NCI-H2196 (cell line): ENCODE results near the gene PDZD7.
"Not testable (repeated sequence)": the region's sequence is repeated elsewhere in the genome, so short reads cannot be mapped to it uniquely, and the experiment has no call there.

Experiments
- DNase-seq: peaks from one replicate; lab custom pipeline; 2025; ENCODE audit not compliant: unreplicated experiment; lab: John Stamatoyannopoulos, UW

The PDZD7 gene

DNA sequence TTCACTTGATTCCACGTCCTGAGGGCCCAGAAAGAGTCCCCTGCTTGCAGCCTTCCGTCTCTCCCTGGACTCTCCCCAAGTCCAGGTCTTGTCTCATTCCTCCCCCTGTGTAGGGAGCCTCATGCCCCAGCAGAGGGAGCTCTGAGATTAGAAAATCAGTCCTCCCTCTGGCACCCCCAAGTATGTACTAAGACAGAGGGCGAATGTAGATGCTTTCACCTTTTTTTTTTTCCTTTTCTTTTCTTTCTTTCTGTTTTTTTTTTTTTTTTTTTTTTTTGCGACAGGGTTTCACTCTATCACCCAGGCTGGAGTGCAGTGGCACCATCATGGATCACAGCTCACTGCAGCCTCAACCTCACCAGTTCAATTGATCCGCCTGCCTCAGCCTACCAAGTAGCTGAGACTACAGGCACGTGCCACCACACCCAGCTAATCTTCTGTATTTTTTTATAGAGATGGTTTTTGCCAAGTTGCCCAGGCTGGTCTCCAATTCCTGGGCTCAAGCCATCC lies 10.4 kb upstream of the PDZD7 start:
- DNase-seq: peak; percentile 52

DNA sequence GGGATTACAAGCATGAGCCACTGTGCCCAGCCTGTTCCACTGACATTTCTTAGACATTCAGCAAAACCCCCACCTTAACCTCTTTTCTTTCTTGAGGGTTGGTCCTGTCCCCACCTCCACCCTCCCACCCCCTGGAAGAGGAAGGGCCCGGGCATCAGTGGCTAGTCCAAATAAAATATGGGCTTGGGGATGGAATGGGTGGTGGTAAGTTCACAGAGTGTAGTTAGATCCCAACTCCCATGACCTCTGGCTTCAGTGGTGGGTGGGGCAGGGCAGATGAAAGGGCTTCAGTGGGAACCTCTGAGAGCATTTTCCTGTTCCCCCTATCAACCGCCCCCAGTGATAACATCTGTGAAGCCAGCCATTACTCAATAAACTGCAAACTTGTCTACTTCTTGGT lies 9.9 kb upstream of the PDZD7 start:
- no peak for DNase-seq

DNA sequence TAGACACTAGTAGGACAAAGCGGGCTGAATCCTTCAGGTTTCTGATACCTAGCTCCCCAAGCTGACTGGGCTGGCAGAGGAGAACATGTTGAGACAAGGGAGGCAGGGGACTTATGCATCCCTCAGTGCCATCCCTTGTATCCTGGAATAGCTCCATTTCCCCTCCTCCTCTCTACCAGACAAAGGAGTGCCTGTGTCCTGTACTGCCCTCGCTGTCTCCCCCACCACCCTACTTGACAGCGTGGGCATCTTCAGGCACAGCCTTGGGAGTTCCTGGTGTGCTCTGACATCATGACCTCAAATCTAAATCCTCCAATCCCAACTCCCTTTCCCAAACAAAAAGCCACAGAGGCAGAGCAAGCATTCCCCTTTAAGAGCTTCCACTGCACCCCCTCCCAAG lies 9.1 kb upstream of the PDZD7 start:
- no peak for DNase-seq

DNA sequence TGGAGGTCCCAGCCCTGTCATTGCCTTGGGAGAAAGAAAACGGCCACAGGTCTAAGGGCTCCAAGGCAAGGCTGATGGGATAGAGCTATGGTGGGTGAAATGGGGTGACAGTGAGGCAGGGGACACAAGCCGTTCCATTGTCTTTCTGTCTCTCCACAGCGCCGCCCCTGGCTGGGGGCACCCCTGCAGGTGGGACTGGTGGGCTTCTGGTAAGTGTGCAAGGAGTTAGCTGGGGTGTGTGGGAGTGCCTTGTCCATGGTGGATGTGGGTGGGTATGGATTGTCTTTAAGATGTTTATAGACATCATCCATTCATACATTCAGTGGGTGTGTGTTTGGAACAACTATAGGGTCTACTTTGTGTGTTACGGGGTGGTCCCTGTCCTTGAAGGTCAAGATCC lies 7.6 kb upstream of the PDZD7 start:
- no peak for DNase-seq

DNA sequence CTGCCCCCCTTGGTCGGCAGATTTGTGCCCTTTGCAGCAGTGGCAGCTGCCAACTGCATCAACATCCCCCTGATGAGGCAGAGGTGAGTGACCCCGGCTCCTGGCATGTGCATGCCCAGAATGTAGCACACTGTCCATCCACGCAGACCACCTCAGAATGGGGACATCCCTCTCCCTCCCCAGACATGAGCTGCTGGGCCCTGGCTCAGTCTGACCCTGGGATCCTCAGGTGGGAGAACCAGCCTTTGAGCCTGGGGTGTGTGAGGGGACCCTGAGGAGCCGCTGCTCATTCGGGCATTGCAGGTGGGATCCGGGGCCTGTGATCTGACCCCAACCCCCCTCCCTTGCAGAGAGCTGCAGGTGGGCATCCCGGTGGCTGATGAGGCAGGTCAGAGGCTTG lies 5.8 kb upstream of the PDZD7 start:
- DNase-seq: no peak

DNA sequence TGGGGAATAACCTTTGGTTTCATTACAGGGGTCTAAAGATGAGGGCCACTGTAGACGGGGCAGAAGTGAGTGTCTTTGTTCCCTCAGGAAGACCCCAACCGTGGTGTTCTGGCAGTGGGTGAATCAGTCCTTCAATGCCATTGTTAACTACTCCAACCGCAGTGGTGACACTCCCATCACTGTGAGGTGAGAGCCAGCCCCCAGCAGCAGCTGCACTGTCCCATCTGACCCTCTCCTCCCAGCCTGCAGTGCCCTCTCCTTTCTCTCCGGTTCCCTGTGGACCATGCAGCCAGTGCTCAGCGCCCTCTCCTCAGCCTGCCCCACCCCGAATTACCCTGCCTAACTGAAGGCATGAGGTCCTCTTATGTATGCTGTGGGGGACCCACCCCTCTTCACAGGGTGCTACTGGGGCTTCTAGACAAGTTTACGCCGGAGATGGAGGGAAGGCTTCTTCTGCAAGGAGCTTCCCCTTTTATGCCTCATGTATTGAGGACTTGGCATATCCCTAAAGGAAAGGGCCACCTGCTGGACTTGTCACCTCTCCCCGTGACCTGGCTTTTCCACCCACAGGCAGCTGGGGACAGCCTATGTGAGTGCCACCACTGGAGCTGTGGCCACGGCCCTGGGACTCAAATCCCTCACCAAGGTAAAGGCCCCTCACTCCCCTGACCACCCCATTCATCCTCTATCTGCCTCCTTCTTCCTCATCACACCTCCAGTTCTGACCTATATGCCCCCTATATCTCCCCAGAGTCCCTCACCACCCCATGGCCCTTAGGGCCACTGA lies 5.2 kb upstream of the PDZD7 start:
- DNase-seq: no peak

DNA sequence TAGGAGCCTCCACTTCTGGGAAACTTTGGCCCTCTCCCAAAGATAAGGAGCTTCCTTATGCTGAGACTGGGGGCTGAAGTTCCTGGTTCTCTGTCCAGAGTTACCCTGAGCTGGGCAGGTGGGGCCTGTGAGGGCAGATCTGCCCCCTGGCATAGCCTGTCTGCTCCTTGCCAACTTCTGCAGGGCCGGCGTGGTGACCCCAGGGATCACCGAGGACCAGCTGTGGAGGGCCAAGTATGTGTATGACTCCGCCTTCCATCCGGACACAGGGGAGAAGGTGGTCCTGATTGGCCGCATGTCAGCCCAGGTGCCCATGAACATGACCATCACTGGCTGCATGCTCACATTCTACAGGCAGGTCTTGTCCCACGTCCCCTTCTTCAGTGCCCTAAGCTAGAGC lies 4.4 kb upstream of the PDZD7 start:
- DNase-seq: no peak

DNA sequence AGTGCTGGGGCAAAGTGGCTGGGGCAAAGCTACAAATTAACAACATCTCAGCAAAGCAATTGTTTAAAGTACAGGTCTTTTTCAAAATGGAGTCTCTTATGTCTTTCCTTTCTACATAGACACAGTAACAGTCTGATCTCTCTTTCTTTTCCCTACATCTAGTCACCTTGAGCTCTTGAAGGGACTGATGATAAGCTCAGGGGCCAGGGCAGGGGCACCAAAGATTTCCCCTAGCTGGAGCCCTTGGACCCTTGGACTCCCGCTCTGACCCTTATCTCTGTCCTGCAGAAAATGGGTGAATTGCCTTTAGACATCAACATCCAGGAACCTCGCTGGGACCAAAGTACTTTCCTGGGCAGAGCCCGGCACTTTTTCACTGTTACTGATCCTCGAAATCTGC lies 3.5 kb upstream of the PDZD7 start:
- not testable (repeated sequence) for DNase-seq

DNA sequence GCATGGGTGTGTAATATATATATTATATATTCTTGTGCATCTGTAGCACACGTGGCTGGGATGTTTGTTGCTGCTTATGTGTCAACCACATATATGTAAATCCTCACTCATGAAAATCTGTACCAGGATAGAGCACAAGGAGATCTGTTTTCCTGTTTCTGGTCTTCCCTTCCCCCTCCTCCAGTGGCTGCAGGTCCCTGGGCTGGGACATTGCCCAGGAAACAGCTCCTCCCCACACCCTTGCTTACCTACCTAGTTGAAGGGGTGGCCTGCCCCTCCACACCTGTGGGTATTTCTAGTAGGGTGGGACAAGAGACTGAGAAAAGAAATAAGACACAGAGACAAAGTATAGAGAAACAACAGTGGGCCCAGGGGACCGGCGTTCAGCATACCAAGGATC lies 2.3 kb upstream of the PDZD7 start:
- no peak for DNase-seq

DNA sequence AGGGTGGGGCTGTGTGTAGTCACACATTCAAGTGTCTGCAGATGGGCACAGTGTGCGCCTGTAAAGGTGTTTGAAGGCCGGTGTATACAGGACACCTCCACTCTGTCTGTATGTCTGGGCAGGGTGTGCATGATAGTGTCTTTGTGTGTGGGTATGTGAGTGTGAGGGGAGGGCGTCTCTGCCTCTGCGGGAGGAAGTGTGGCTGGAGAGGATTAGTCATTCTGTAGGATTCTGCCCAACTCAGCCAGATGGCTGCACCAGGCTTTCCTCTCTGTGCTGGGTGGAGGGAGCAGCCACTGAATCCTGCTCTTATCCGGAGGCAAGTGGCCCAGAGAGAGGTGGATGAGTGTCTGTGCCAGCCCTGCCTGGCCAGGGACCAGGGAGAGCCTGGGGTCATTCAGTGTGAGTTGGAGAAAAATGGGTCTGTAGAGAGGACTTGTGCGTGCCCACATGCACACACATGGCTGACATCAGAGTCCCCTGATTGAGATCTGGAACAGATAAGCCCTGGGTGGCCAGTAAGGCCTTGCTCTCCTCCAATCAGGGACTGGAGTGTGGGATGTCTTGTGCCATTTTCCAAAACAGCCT lies 1.8 kb upstream of the PDZD7 start:
- peak; percentile 37 for DNase-seq

DNA sequence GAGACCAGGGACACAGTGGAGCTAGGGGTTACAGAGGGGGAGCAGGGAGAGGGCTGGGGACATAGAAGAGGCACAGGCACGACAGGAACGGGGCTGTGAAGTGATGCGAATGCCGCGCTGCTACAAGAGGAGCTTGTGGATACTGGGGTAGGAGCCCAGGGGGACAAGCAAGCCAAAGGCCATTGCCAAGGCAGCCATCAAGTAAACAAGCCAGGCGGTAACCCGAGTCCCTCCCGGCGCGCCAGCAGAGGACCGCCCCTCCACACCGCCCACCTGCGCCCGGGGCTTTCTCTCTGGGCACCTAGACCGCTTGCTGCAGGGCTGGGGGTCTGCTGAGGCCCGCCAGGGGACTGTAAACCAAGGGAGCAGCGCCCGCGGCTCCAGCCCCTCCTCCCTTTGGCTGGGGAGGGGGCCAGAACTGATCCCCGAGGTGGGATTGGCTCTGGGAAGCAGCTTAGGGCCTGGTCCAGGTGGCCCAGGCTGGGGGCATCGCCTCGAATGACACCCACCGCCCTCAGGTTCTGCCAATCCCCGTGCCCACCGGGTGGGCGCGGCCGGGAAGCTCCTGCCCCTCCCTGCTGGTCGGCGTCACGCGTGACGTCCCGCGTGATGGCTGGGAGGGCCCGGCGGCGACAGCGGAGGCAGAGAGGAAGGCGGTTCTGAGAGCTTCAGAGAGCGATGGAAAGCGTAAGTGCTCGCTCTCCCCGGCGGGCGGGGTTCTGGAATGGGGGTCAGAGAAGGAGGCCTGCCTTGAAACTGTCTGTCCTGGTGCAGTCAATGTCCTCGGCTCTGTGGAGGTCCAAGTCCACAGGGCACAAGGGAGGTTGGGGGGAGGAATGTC lies 1.1 kb upstream of the PDZD7 start:
- DNase-seq: no peak

DNA sequence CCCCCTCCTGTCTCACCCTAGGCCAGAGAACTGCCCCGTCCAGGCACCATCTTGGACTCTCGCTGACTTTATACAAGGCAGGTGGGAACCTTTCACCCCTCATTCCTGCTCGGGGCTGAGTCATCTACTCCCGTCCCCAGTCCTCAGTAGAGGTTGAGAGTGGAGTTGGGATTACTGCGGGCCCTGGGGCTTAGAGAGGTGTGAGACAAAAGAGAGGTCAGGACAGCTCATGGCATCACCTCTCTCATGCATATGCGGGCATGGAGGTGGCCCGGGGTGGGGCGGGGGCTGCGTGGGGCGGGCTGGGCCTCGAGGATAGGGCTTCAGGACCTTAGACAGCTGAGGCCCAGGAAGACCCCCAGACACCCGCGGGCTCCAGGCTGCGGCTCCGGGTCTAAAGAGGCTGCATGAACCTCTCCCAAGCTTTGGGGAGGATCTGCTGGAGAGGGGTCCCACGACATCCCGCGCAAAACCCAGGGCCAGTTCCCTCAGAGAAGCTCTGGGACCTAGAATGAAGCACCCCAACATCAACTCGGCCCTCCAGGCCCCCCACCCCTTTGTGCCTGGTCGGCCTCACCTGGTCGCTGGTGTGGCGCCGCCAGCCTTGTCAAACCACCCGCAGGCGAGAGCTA lies 317 bp downstream of the PDZD7 start:
- DNase-seq: no peak

DNA sequence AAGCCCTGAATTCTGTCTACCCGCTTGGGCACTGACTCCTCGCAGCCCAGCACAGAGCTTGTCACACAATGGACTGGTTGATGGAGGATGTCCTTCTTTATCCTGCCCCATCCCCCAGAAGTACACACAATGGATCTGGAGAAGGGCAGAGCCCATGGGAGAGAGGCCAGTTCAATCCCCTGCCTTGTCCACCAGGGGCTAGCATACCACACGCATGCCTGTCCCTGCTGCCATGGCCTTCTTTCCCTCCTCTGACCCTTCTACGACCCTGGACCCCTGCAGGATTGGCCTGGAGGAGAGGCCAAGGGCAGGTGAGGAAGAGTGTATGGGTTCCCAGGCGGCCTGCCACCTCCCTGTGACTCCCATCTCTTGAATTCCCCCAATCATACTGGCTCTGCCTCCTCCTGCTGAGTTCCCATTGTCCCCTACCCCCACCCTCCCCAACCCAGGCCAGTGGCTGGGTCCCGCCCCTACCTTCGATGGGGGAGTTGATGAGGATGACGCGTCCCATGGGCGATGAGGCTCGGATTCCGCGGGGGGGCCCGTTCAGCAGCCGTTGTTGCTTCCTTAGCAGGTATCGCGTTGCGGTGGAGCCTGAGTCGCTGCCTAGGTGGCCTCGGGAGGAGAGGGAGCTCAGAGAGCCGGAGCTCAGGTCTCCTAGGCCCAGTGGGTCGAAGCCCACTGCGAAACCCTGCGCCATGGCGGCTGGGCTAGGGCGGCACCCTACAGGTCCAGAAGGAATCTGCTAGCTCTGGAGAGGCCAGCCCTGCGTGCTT lies 1.2 kb downstream of the PDZD7 start:
- DNase-seq: no peak

DNA sequence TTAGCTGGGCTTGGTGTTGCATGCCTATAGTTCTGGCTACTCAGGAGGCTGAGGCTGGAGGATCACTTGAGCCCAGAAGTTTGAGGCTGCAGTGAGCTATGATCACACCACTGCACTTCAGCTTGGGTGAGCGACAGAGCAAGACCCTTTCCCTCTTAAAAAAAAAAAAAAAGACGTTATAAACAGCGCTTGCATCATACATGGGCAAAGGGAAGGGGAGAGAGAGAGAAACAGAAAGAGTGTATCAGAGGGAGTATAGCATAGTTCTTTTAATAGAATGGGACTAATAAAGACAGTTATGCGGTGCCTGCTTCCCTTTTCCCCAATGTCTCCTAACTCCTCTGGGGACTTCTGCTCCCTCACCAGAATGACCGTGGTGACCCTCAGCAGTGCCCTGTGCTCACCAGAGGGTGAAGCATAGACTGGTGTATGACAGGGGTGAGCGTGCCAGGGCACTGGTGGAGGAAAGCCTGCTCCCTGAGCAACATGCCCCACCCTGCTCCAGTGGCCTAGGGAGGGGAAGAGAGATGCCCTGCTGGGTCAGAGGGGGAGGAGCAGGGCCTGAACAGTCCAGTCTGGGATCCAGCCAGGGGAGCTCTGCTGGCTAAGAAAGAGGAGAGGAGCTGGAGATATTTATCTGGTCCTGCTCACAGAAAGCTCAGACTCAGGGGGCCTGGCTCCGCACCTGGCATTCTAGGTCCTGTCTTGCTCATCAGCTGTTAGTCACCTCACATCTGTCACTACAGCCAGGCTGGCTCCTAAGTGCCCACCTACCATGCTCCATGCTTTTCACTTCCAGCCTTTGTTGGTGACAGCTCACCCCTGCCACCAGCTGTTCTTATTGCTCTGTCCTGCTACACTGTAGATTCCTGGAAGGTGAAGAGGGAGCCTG lies 2.2 kb downstream of the PDZD7 start:
- DNase-seq: no peak

DNA sequence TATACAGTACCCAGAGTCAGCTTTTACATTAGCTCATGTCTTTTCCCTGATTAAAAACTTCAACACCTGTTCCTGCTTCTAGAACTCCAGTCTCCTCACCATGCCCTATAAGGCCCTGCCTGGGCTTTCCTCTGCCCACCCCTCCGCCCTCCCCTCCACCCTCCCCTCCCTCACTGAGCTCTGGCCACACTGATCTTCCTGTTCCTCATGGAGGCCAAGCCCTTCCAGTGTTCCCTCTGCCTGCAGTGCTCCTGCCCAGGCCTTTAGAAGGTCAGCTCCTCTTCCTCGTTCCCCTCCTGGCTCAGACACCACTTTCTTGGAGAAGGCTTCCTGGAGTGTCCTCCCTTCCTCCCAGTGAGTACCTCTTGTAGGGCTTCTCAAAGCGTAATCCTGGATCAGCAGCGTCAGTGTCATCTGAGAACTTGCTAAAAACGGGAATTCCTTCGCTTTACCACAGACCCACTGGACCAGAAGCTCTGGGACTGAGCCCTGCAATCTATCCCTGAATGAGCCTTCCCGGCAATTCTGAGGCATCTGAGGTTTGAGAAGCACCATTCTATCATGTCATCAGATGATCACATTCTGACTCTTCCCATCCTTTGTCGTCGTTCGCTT lies 3.7 kb downstream of the PDZD7 start:
- DNase-seq: no peak

DNA sequence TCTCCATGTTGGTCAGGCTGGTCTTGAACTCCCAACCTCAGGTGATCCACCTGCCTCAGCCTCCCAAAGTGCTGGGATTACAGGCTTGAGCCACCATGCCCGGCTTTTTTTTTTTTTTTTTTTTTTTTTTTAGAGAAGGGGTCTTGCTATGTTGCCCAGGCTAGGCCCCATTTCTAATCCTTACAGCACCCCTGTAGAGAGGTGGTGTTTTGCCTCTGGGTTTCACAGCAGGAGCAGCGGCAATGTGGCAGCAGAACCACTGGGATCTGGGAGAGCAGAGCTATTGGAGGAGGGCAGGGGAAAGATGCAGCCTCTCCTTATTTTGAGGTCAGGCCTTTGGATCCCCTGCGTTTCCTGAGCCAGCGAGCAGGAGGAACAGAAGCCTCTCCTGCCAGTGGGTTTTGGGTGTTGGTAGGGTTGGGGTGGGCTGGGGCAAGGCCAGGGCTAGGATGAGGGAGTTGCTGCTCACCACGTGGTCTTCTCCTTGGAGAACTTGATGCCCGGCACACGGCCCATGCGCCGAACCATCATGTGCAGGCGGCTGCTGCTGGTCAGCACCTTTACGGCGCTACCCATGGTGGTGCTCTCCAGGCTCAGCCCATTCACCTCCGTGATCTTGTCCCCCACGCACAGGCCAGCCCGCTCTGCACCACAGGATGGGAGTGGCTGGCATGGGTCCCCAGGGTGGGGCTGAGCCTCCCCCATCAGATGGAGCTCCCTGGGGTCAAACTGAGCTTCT lies 7.8 kb downstream of the PDZD7 start:
- no peak for DNase-seq

DNA sequence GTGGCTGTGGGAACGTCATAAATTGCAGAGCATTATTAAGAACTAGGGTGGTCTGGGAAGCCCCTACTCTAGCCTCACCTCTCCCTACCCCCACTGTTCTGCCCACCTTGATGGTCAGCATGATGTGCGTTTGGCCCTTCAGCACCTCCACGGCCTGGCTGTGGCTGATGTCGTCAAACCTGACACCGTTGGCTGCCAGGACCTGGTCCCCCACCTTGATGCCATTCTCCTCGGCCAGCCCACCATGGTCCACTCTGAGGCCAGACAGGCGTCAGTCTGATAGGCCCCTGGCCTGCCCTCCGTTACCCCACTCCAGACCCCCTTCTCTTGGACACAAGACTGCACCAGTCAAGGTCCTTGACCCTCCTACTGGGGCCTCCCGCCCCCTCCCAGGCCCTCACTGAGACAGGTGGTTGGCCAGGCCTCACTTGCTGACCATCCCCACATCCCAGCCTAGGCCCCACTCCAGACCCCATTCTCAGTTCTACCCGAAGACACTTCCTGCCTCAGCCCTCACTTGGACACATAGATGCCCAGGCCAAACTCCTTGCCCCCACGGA lies 9.2 kb downstream of the PDZD7 start:
- no peak for DNase-seq

DNA sequence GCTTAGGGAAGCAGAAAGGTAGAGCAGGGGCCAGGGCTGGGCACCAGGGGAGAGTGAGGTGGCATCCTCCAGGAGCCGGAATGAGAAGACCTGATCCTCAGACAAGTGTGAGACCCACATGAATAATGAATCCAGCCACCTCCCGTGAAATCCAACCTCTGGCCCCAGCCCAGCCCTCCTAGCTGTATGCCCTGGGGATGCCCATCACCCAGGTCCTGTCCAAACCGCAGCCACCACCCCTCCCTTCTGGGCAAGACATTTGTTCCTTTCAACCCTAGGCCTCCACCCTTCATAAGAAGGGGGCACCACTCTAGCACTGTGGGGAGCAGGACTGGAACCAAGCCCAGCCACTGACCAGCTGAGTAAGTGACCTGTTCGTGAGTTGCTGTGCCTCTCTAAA lies 9.7 kb downstream of the PDZD7 start:
- no peak for DNase-seq
